ENCODE data around the gene DLG2. TPM values are rescaled to one million over a fixed set of nuclear protein-coding genes. Genes with fewer than 3 reads are reported as not detected.

DLG2 gene
- total and polyA plus RNA-seq, 4 donors, result 0.30 to 5.5 (median 0.68) TPM

- Histone ChIP-seq H3K27me3 (ENCODE audit: control insufficient read depth in 4 of 4, insufficient read depth in 4 of 4, low read length in 3 of 4) (no peaks in the 10 kb centered on the region), H3K4me3 (ENCODE audit: low read depth in 1 of 3, low read length in 3 of 3) (no peak overlapping the region), H3K9ac (ENCODE audit: low read depth in 1 of 2, low read length in 2 of 2) (no peak overlapping the region), H3K27ac (ENCODE audit: low read depth in 1 of 2, low read length in 2 of 2) (no peak overlapping the region), H3K36me3 (ENCODE audit: control insufficient read depth in 4 of 4, insufficient read depth in 3 of 4, low read depth in 1 of 4, low read length in 3 of 4) (no peaks in the 10 kb centered on the region), H3K4me1 (ENCODE audit: control insufficient read depth in 4 of 4, insufficient read depth in 4 of 4, low read length in 3 of 4) (no peaks in the 10 kb centered on the region), H3K9me3 (ENCODE audit: control insufficient read depth in 4 of 4, low read length in 3 of 4) (no peaks in the 10 kb centered on the region)
- TF ChIP-seq CTCF (IDR thresholded peaks at IDR 0.05; ENCODE audit: low read depth, low read length, missing input control) (no peak), REST (IDR thresholded peaks at IDR 0.05) (no peak), RAD21 (IDR thresholded peaks at IDR 0.05) (no peak), EGR1 (IDR thresholded peaks at IDR 0.05; ENCODE audit: low read depth in 2 of 2) (no peak), HNF4A (conservative IDR thresholded peaks at IDR 0.05) (no peak), HNF4G (IDR thresholded peaks at IDR 0.05) (no peak), NR2F2 (IDR thresholded peaks at IDR 0.05) (no peak), ZBTB33 (IDR thresholded peaks at IDR 0.05) (no peak), YY1 (IDR thresholded peaks at IDR 0.05) (no peak), TAF1 (conservative IDR thresholded peaks at IDR 0.05) (no peak), RXRA (IDR thresholded peaks at IDR 0.05) (no peak), JUND (IDR thresholded peaks at IDR 0.05) (no peak), SP1 (IDR thresholded peaks at IDR 0.05) (no peak), GABPA (IDR thresholded peaks at IDR 0.05 in 1 of 2, conservative IDR thresholded peaks at IDR 0.05 in 1 of 2) (no peak), ATF3 (IDR thresholded peaks at IDR 0.05) (no peak), FOXA2 (IDR thresholded peaks at IDR 0.05) (no peak), MAX (IDR thresholded peaks at IDR 0.05) (no peak)
- no peak for DNase-seq (ENCODE audit: low spot score)
- 77% methylated on average over 3 of the region's 3 CpGs for WGBS
These were observed 540.5 kb downstream of the DLG2 start for GRCh38 chr11:85086504-85087284.
